SU-DHL-6 (cell line): ENCODE data around the gene MYO7A.

Source experiments
- H2AFZ ChIP-seq: fragments of 200-600 bp; sonication (generic); 2 replicates; pipeline ENCODE4 v1.6.1; 2014; ENCODE audit warnings: low read depth, mild to moderate bottlenecking, moderate library complexity, mixed read lengths, antibody characterized with exemption, low read length; ENCODE audit not compliant: severe bottlenecking
- H3F3A ChIP-seq: fragments of 200-600 bp; shearing (Covaris generic); 2 replicates; pipeline ENCODE4 v1.6.0; 2016; ENCODE audit warnings: antibody characterized with exemption, mild to moderate bottlenecking; ENCODE audit not compliant: insufficient read depth
- H3K27ac ChIP-seq: fragments of 200-600 bp; sonication (generic); 2 replicates; pipeline ENCODE4 v1.5.1; 2016; ENCODE audit warnings: low read depth, mild to moderate bottlenecking, low read length, moderate library complexity, mixed read lengths
- H3K27me3 ChIP-seq: fragments of 200-600 bp; sonication (generic), shearing (Covaris generic); 2 replicates; pipeline ENCODE4 v1.6.0; 2014; ENCODE audit warnings: mild to moderate bottlenecking, low read length
- H3K36me3 ChIP-seq: fragments of 200-600 bp; sonication (generic); 2 replicates; pipeline ENCODE4 v1.6.1; 2014; ENCODE audit warnings: mild to moderate bottlenecking, low read length, mixed read lengths
- H3K4me2 ChIP-seq: fragments of 300-600, 200-600 bp; shearing (Covaris generic), sonication (generic); 2 replicates; pipeline ENCODE4 v1.6.0; 2014; ENCODE audit warnings: low read length, low read depth, mild to moderate bottlenecking; ENCODE audit not compliant: poor library complexity, severe bottlenecking
- H3K4me3 ChIP-seq: fragments of 200-600 bp; sonication (generic); 2 replicates; pipeline ENCODE4 v1.5.1; 2014; ENCODE audit warnings: antibody characterized with exemption, low read length, mild to moderate bottlenecking, mixed read lengths; ENCODE audit not compliant: insufficient read depth, poor library complexity, severe bottlenecking
- H3K79me2 ChIP-seq: fragments of 200-600 bp; sonication (generic); 2 replicates; pipeline ENCODE4 v1.6.1; 2014; ENCODE audit warnings: mild to moderate bottlenecking, low read length, moderate library complexity; ENCODE audit not compliant: insufficient read depth
- H3K9ac ChIP-seq: fragments of 200-600 bp; sonication (generic); 2 replicates; pipeline ENCODE4 v1.7.0; 2014; ENCODE audit warnings: mild to moderate bottlenecking, low read length
- H3K9me2 ChIP-seq: fragments of 200-600 bp; sonication (generic); replicated peaks from 2 replicates; pipeline ENCODE4 v1.6.1; 2014; ENCODE audit warnings: low read length; ENCODE audit not compliant: insufficient read depth
- H3K9me3 ChIP-seq: fragments of 200-600 bp; sonication (generic); 2 replicates; pipeline ENCODE4 v1.6.1; 2014; ENCODE audit warnings: low read length, mixed read lengths; ENCODE audit not compliant: insufficient read depth
- H4K20me1 ChIP-seq: fragments of 200-600 bp; sonication (generic); 2 replicates; pipeline ENCODE4 v1.6.1; 2014; ENCODE audit warnings: low read depth, mild to moderate bottlenecking, antibody characterized with exemption, low read length, moderate library complexity, mixed read lengths
- CTCF ChIP-seq: fragments of 200-600 bp; sonication (generic); IDR thresholded peaks from one replicate; pipeline ENCODE4 v1.5.1; 2017; ENCODE audit warnings: antibody characterized with exemption, mild to moderate bottlenecking, low read length, moderate library complexity; ENCODE audit not compliant: insufficient read depth, poor library complexity, severe bottlenecking
- EZH2phosphoT487 ChIP-seq: fragments of 200-600 bp; sonication (generic), shearing (Covaris generic); conservative IDR thresholded peaks from 2 replicates; pipeline ENCODE4 v1.6.1; 2018; ENCODE audit warnings: mild to moderate bottlenecking, antibody characterized with exemption, low read length, moderate library complexity, mixed read lengths

Gene MYO7A

GRCh38 chr11:77205467-77206263 lies 77.6 kb downstream of the MYO7A start:
- H4K20me1 ChIP-seq: no peaks in the 10 kb centered on the region
- H2AFZ ChIP-seq: no peak overlapping the region
- H3F3A ChIP-seq: no peaks in the 10 kb centered on the region
- TF ChIP-seq EZH2phosphoT487 (no peak), CTCF (no peak)
- no peaks in the 10 kb centered on the region for H3K9me3 ChIP-seq
- H3K27ac ChIP-seq: no peak overlapping the region
- H3K4me3 ChIP-seq: no peak overlapping the region
- H3K9me2 ChIP-seq: no peaks in the 10 kb centered on the region
- no peak overlapping the region for H3K9ac ChIP-seq
- no peaks in the 10 kb centered on the region for H3K36me3 ChIP-seq
- H3K27me3 ChIP-seq: no peaks in the 10 kb centered on the region
- H3K4me2 ChIP-seq: no peak overlapping the region
- no peaks in the 10 kb centered on the region for H3K79me2 ChIP-seq

DNA sequence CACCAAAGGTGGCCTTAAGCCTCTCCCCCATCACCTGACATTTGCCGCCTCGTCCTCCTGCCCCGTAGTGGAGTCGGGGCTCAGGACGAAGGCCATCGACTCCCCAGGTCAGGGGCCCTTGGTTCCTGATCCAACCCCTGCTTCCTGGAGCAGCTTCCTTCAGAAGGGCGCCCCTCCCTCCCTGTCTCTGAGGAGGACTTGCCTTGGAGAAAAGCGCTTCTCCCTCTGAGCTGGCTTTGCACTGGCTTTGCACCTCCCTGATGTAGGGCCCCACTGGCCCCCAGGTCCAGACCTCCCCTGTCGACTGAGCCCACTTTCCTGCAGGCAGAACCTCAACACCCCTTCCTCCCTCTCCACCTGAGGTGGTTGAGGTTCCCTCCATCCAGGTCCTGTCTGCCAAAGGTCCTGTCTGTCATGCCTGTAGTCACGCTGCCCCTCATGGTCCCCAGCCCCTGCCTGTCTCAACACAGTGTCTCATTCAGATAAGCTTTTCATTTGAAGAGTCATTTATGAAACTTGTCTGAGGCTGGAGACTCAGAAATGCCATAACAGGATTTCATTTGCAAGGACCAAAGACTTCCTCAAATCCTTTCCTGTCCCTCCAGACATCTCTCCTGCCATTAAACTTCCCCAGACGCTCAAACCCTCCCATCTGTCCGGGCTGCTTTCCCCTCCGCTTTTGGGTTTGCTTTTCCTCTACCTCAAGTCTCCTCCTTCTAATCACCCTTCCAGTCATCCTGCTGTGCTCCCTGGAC lies 78.4 kb downstream of the MYO7A start:
- Histone ChIP-seq H3F3A (no peaks in the 10 kb centered on the region), H3K9me3 (no peaks in the 10 kb centered on the region), H3K36me3 (no peaks in the 10 kb centered on the region), H3K4me3 (no peak overlapping the region), H3K9me2 (no peaks in the 10 kb centered on the region), H4K20me1 (no peaks in the 10 kb centered on the region), H3K27me3 (no peaks in the 10 kb centered on the region), H3K9ac (no peak overlapping the region), H3K4me2 (no peak overlapping the region), H3K79me2 (no peaks in the 10 kb centered on the region), H2AFZ (no peak overlapping the region), H3K27ac (no peak overlapping the region)
- no peak for TF ChIP-seq EZH2phosphoT487
- no peak for TF ChIP-seq CTCF

- no peaks in the 10 kb centered on the region for H3K9me3 ChIP-seq
- no peak overlapping the region for H3K27ac ChIP-seq
- H3F3A ChIP-seq: no peaks in the 10 kb centered on the region
- H3K36me3 ChIP-seq: no peaks in the 10 kb centered on the region
- no peaks in the 10 kb centered on the region for H3K27me3 ChIP-seq
- H3K9me2 ChIP-seq: no peaks in the 10 kb centered on the region
- H4K20me1 ChIP-seq: no peaks in the 10 kb centered on the region
- H3K79me2 ChIP-seq: no peaks in the 10 kb centered on the region
- H3K4me3 ChIP-seq: no peak overlapping the region
- no peak overlapping the region for H2AFZ ChIP-seq
- no peak for TF ChIP-seq EZH2phosphoT487
- no peak for TF ChIP-seq CTCF
- H3K4me2 ChIP-seq: no peak overlapping the region
- H3K9ac ChIP-seq: no peak overlapping the region
These were observed 79.0 kb downstream of the MYO7A start for GRCh38 chr11:77207019-77207485.
